OCI-LY3 (cell line): ENCODE results near the gene MS4A7.

ENCODE experiments used
- H2AFZ ChIP-seq: fragments of 200-600, 300-600 bp; shearing (Covaris generic); 2 replicates; pipeline ENCODE4 v1.6.0; 2014; ENCODE audit warnings: antibody characterized with exemption, low read depth, low read length
- H3K27ac ChIP-seq: fragments of 200-600, 300-600 bp; sonication (generic); 2 replicates; pipeline ENCODE4 v1.5.1; 2014; ENCODE audit warnings: mild to moderate bottlenecking, low read length, moderate library complexity, mixed read lengths
- H3K27me3 ChIP-seq: fragments of 200-600, 300-600 bp; sonication (generic); 2 replicates; pipeline ENCODE4 v1.6.1; 2014; ENCODE audit warnings: low read depth, low read length, mixed read lengths
- H3K36me3 ChIP-seq: fragments of 200-600, 300-600 bp; sonication (generic); replicated peaks from 2 replicates; pipeline ENCODE3; 2014; ENCODE audit warnings: low read depth, low read length, mixed read lengths
- H3K4me1 ChIP-seq: fragments of 300-600, 200-600 bp; sonication (generic); 2 replicates; pipeline ENCODE4 v1.6.1; 2014; ENCODE audit warnings: low read length, mixed read lengths
- H3K4me2 ChIP-seq: fragments of 200-600, 300-600 bp; sonication (generic); 2 replicates; pipeline ENCODE4 v1.6.1; 2014; ENCODE audit warnings: low read length, mixed read lengths
- H3K4me3 ChIP-seq: fragments of 300-600, 200-600 bp; sonication (generic); 2 replicates; pipeline ENCODE4 v1.5.1; 2014; ENCODE audit warnings: antibody characterized with exemption, mild to moderate bottlenecking, low read length, moderate library complexity
- H3K79me2 ChIP-seq: fragments of 300-600, 200-600 bp; shearing (Covaris generic); 2 replicates; pipeline ENCODE4 v1.6.1; 2014; ENCODE audit warnings: mild to moderate bottlenecking, low read length, mixed read lengths
- H3K9ac ChIP-seq: fragments of 300-600, 200-600 bp; shearing (Covaris generic); 2 replicates; pipeline ENCODE4 v1.6.0; 2014; ENCODE audit warnings: mild to moderate bottlenecking, low read length, moderate library complexity
- H3K9me3 ChIP-seq: fragments of 200-600, 300-600 bp; shearing (Covaris generic); 2 replicates; pipeline ENCODE4 v1.6.1; 2014; ENCODE audit warnings: low read length, mixed read lengths; ENCODE audit not compliant: insufficient read depth
- H4K20me1 ChIP-seq: fragments of 200-600, 300-600 bp; sonication (generic); 2 replicates; pipeline ENCODE4 v1.6.1; 2016; ENCODE audit warnings: low read length, mixed read lengths; ENCODE audit not compliant: insufficient read depth
- EZH2phosphoT487 ChIP-seq: fragments of 200-600 bp; shearing (Covaris generic); IDR thresholded peaks from 2 replicates; pipeline ENCODE4 v1.6.1; 2018; ENCODE audit warnings: antibody characterized with exemption, mixed run types, low read depth
- TF ChIP-seq, protein P1 (sequence below): fragments of 200-600, 300-600 bp; sonication (generic); IDR thresholded peaks from 2 replicates; pipeline ENCODE4 v1.5.1; 2014; ENCODE audit warnings: antibody characterized with exemption, low read length, low read depth

The MS4A7 gene

DNA sequence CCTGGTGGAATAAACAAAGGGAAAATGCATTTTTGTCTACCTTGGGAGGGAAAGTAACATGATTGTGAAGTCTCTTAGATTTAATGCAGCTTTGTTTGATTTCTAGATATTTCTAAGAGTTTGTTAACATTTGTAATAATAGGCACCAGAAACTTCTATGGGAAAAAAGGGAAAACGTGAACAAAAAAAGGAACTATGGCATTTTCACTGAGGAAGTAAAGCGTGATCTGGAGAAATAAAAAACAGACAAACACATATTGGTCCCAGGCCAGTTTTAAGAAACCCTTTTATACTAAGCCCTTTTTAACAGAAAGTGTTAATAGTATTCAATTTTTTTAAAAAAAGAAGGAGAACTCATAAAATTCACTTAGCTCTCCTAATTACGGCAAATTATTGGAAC, 6.9 kb upstream of the MS4A7 start:
- no peak overlapping the region for H3K27ac ChIP-seq
- H3K79me2 ChIP-seq: no peaks in the 10 kb centered on the region
- peaks cover 46% of the 10 kb centered on the region for H3K36me3 ChIP-seq
- no peak for TF ChIP-seq EZH2phosphoT487
- TF ChIP-seq, protein P1, sequence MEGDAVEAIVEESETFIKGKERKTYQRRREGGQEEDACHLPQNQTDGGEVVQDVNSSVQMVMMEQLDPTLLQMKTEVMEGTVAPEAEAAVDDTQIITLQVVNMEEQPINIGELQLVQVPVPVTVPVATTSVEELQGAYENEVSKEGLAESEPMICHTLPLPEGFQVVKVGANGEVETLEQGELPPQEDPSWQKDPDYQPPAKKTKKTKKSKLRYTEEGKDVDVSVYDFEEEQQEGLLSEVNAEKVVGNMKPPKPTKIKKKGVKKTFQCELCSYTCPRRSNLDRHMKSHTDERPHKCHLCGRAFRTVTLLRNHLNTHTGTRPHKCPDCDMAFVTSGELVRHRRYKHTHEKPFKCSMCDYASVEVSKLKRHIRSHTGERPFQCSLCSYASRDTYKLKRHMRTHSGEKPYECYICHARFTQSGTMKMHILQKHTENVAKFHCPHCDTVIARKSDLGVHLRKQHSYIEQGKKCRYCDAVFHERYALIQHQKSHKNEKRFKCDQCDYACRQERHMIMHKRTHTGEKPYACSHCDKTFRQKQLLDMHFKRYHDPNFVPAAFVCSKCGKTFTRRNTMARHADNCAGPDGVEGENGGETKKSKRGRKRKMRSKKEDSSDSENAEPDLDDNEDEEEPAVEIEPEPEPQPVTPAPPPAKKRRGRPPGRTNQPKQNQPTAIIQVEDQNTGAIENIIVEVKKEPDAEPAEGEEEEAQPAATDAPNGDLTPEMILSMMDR: no peak
- no peak overlapping the region for H3K9ac ChIP-seq
- H3K4me2 ChIP-seq: no peak overlapping the region
- no peak overlapping the region for H3K4me3 ChIP-seq
- H4K20me1 ChIP-seq: no peaks in the 10 kb centered on the region
- peaks cover 19% of the 10 kb centered on the region for H3K4me1 ChIP-seq
- no peaks in the 10 kb centered on the region for H3K27me3 ChIP-seq
- H3K9me3 ChIP-seq: peaks cover 42% of the 10 kb centered on the region; the same call in 1 of the 2 replicates
- H2AFZ ChIP-seq: no peak overlapping the region

DNA sequence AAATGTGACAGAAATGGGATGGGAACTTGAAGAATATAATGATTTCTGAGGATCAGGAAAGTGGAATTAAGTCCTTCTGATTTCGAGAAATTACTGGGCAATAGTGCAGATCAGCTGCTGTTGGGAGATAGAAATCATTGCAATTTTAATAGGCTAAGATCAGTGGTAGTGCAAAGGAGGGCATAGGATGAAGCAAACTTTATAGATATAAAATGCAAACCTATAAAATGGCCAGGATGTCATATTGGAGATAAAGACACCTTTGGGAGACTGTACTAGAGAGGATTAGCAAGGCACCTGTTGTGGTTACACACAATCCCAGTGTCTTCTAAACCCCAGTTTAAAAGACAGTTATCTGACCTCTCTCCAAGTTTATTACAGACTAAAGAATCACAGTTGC, 6.5 kb upstream of the MS4A7 start:
- Histone ChIP-seq H2AFZ (no peak overlapping the region), H3K4me2 (no peak overlapping the region), H3K27ac (no peak overlapping the region), H3K4me3 (no peak overlapping the region), H3K9ac (no peak overlapping the region), H3K9me3 (peaks cover 42% of the 10 kb centered on the region; the same call in 1 of the 2 replicates), H3K79me2 (no peaks in the 10 kb centered on the region), H4K20me1 (no peaks in the 10 kb centered on the region), H3K27me3 (no peaks in the 10 kb centered on the region), H3K4me1 (peaks cover 15% of the 10 kb centered on the region), H3K36me3 (peaks cover 46% of the 10 kb centered on the region)
- TF ChIP-seq, protein P1: no peak
- TF ChIP-seq EZH2phosphoT487: no peak

DNA sequence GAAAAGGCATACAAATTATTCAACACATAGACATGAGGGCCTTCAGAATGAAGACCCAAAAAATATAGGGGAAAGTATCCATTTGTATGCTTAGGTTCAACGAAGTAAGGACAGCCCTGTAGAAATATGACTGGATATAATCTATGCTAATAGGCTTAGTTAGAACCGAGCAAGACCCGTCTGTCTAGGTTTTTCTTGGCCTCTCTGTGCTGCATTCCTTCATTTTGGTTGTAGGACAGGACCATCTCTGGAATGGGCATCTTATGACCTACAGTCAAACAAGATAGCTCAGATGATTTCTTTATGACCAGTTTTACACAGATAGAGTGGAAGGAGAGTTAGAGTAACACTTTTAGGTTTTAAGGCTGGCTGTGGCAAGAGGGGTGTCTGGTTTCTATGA, 5.6 kb upstream of the MS4A7 start:
- H3K4me2 ChIP-seq: no peak overlapping the region
- H4K20me1 ChIP-seq: no peaks in the 10 kb centered on the region
- peaks cover 12% of the 10 kb centered on the region for H3K4me1 ChIP-seq
- no peak overlapping the region for H3K9ac ChIP-seq
- H3K4me3 ChIP-seq: no peak overlapping the region
- TF ChIP-seq, protein P1: no peak
- no peak for TF ChIP-seq EZH2phosphoT487
- H3K79me2 ChIP-seq: no peaks in the 10 kb centered on the region
- H3K36me3 ChIP-seq: peaks cover 42% of the 10 kb centered on the region
- H3K9me3 ChIP-seq: peaks cover 39% of the 10 kb centered on the region; the same call in 1 of the 2 replicates
- no peak overlapping the region for H3K27ac ChIP-seq
- no peaks in the 10 kb centered on the region for H3K27me3 ChIP-seq
- H2AFZ ChIP-seq: no peak overlapping the region

DNA sequence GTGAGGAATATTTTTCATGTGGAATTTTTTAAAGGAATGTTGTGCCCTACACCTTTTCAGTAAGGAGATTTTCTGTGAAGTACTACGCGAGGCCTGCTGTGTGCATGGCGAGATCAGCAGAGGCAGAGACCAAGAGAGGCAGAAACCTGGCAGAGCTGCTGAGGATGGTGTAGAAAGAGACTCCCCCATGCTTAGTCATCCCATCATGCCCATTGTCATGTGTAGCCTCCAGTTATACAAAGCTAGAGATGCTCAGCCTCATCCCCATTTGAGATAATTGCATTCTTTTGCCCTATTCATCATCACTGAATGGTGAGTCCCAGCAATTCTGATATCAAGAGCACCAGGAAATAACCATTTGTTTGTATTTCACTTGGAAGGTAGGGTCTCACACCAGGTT, 3.0 kb upstream of the MS4A7 start:
- H3K4me2 ChIP-seq: no peak overlapping the region
- H3K27me3 ChIP-seq: no peaks in the 10 kb centered on the region
- H3K79me2 ChIP-seq: no peaks in the 10 kb centered on the region
- TF ChIP-seq, protein P1: no peak
- TF ChIP-seq EZH2phosphoT487: no peak
- no peak overlapping the region for H3K9ac ChIP-seq
- H3K4me1 ChIP-seq: peaks cover 18% of the 10 kb centered on the region
- H3K27ac ChIP-seq: no peak overlapping the region
- H3K9me3 ChIP-seq: peaks cover 16% of the 10 kb centered on the region; the same call in 1 of the 2 replicates
- no peak overlapping the region for H2AFZ ChIP-seq
- H3K4me3 ChIP-seq: no peak overlapping the region
- H4K20me1 ChIP-seq: no peaks in the 10 kb centered on the region
- peaks cover 16% of the 10 kb centered on the region for H3K36me3 ChIP-seq
